PC-9 (cell line): ENCODE measurements around the gene MAS1. TPM values are rescaled to one million over a fixed set of nuclear protein-coding genes. Genes with fewer than 3 reads are reported as not detected.

Source experiments
- BruUV-seq: library from RNA; stranded (reverse); fragments of 400-500 nt; replicated peaks from 2 replicates; lab custom pipeline; 2021; lab: Mats Ljungman, UMichigan
- CTCF ChIA-PET: fragments of 300-600 bp; sonication (Branson Sonifier 250); formaldehyde crosslinking; loops from one replicate; lab custom pipeline; 2022; ENCODE audit warnings: antibody characterized with exemption; lab: Charles Lee
- POLR2A ChIA-PET: fragments of 300-600 bp; sonication (Branson Sonifier 250); formaldehyde crosslinking; loops from one replicate; lab custom pipeline; 2022; ENCODE audit warnings: antibody characterized with exemption; ENCODE audit not compliant: unreplicated experiment; lab: Charles Lee
- DNase-seq, 2 experiments: peaks; one replicate each; pipeline versions ENCODE4 v3.0.0 to v3.0.0-alpha.2; 2015 to 2022; ENCODE audit warnings: mixed read lengths in 1 of 2
- H2AFZ ChIP-seq: fragments of 200-600 bp; sonication (generic); 2 replicates; pipeline ENCODE4 v1.8.1; 2017; ENCODE audit warnings: antibody characterized with exemption
- H3F3A ChIP-seq: fragments of 200-600 bp; sonication (generic); 2 replicates; pipeline ENCODE4 v1.8.1; 2017; ENCODE audit warnings: antibody characterized with exemption, mild to moderate bottlenecking, low read depth; ENCODE audit not compliant: insufficient read depth
- H3K27ac ChIP-seq: fragments of 200-600 bp; sonication (generic); 2 replicates; pipeline ENCODE4 v1.6.1; 2016; ENCODE audit warnings: mixed run types
- H3K27me3 ChIP-seq: fragments of 200-600 bp; sonication (generic); 2 replicates; pipeline ENCODE4 v1.6.1; 2016; ENCODE audit warnings: low read depth, mixed run types; ENCODE audit not compliant: insufficient read depth
- H3K36me3 ChIP-seq: fragments of 200-600 bp; sonication (generic); 2 replicates; pipeline ENCODE4 v1.6.1; 2016; ENCODE audit warnings: low read depth, mixed run types
- H3K4me1 ChIP-seq: fragments of 200-600 bp; sonication (generic); replicated peaks from 2 replicates; pipeline ENCODE4 v1.6.1; 2016; ENCODE audit warnings: mixed run types; ENCODE audit not compliant: insufficient read depth
- H3K4me2 ChIP-seq: fragments of 200-600 bp; sonication (generic); 2 replicates; pipeline ENCODE4 v1.6.1; 2017; ENCODE audit warnings: mixed run types
- H3K4me3 ChIP-seq: fragments of 200-600 bp; sonication (generic); 2 replicates; pipeline ENCODE4 v1.6.1; 2016; ENCODE audit warnings: mixed run types
- H3K79me2 ChIP-seq: fragments of 200-600 bp; sonication (generic); 2 replicates; pipeline ENCODE4 v1.6.1; 2017; ENCODE audit warnings: low read depth, mixed run types
- H3K9me2 ChIP-seq: fragments of 200-600 bp; sonication (generic); 2 replicates; pipeline ENCODE4 v1.8.1; 2017; ENCODE audit warnings: mild to moderate bottlenecking; ENCODE audit not compliant: insufficient read depth
- H3K9me3 ChIP-seq: fragments of 200-600 bp; sonication (generic); 2 replicates; pipeline ENCODE4 v1.8.1; 2016; ENCODE audit warnings: low read depth; ENCODE audit not compliant: insufficient read depth
- H4K20me1 ChIP-seq: fragments of 200-600 bp; sonication (generic); 2 replicates; pipeline ENCODE4 v1.8.1; 2017; ENCODE audit not compliant: insufficient read depth
- EZH2 ChIP-seq: fragments of 200-600 bp; sonication (generic); IDR thresholded peaks from 2 replicates; pipeline ENCODE4 v1.8.0; 2017; ENCODE audit warnings: antibody characterized with exemption, low read depth
- intact Hi-C: fragments of 100-400 bp; cut with micrococcal nuclease; formaldehyde crosslinking; loops from one replicate; pipeline ENCODE4 v1.10.0; 2022; ENCODE audit not compliant: unreplicated experiment
- total RNA-seq: library from RNA; stranded (reverse); gene quantifications from 2 replicates; pipeline ENCODE4 v1.2.3, GENCODE V29; 2021
- TF ChIP-seq, protein P1 (sequence below): fragments of 200-600 bp; sonication (generic); conservative IDR thresholded peaks from 2 replicates; pipeline ENCODE4 v1.6.1; 2017; ENCODE audit warnings: mixed run types, antibody characterized with exemption, mild to moderate bottlenecking, moderate library complexity

The MAS1 gene
- total RNA-seq, 1 experiment from 2014 or later: not detected

DNA sequence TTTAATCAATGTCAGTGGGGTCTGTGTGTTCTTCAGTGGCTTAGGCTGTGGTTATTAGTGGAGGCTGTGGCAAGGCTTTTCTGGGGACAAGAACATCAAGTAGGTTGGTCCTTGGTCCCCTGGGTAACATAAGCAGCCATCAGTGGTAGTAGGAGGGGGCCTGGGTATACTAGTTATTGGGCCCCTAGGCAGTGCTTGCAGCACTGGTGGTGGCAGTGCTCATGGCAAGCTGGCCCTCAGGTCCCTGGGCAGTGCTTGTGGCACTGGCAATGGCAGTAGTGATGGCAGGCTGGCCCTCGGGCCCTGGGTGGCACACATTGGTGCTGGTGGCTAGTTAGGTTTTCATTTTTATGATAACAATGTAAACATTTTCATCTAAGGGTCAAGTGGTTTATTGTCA lies 32.5 kb upstream of the MAS1 start:
- Histone ChIP-seq H3K4me3 (no peak overlapping the region), H4K20me1 (no peaks in the 10 kb centered on the region), H3K4me2 (no peak overlapping the region), H3K27me3 (0 out of 2 replicates have a peak, but pooled peaks cover 5% of the 10 kb centered on the region), H3K9me3 (no peaks in the 10 kb centered on the region), H3K27ac (no peak overlapping the region), H2AFZ (no peak overlapping the region), H3K9me2 (no peaks in the 10 kb centered on the region), H3K36me3 (no peaks in the 10 kb centered on the region), H3F3A (no peaks in the 10 kb centered on the region), H3K4me1 (no peaks in the 10 kb centered on the region), H3K79me2 (no peaks in the 10 kb centered on the region)
- ChIA-PET POLR2A (interaction anchor here (0.7 kb wide), 1 partner anchor 40 kb away, joined by 3 read pairs; no protein-coding TSS in a partner anchor), CTCF (no interaction called here)
- DNase-seq: no peak
- TF ChIP-seq EZH2: no peak
- TF ChIP-seq, protein P1, sequence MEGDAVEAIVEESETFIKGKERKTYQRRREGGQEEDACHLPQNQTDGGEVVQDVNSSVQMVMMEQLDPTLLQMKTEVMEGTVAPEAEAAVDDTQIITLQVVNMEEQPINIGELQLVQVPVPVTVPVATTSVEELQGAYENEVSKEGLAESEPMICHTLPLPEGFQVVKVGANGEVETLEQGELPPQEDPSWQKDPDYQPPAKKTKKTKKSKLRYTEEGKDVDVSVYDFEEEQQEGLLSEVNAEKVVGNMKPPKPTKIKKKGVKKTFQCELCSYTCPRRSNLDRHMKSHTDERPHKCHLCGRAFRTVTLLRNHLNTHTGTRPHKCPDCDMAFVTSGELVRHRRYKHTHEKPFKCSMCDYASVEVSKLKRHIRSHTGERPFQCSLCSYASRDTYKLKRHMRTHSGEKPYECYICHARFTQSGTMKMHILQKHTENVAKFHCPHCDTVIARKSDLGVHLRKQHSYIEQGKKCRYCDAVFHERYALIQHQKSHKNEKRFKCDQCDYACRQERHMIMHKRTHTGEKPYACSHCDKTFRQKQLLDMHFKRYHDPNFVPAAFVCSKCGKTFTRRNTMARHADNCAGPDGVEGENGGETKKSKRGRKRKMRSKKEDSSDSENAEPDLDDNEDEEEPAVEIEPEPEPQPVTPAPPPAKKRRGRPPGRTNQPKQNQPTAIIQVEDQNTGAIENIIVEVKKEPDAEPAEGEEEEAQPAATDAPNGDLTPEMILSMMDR: no peak
- intact Hi-C loops: no loop called here
- no TSS peak for BruUV-seq

DNA sequence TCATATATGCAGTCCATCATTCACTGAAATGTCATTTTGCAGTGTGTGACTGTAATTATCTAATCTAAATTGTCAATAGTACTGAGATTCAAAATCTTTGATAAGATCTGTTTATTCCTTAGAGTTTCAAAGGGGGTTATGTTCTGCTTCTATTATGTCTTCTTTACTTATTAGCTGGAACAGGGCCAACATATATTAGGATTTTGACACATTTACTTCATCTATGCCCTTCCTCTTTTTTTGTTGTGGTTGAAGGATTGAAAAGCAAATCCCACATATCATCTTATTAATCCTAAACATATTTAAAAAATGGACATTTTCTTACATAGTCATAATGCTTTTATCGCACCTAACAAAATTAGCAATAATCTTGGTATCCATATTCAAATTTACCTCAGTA lies 30.3 kb upstream of the MAS1 start:
- no peak for TF ChIP-seq EZH2
- TF ChIP-seq, protein P1: no peak
- H3K79me2 ChIP-seq: no peaks in the 10 kb centered on the region
- no peaks in the 10 kb centered on the region for H3F3A ChIP-seq
- no peak overlapping the region for H3K27ac ChIP-seq
- no peak for DNase-seq
- no peaks in the 10 kb centered on the region for H3K9me3 ChIP-seq
- 0 out of 2 replicates have a peak, but pooled peaks cover 5% of the 10 kb centered on the region for H3K27me3 ChIP-seq
- H2AFZ ChIP-seq: no peak overlapping the region
- H3K4me1 ChIP-seq: no peaks in the 10 kb centered on the region
- no peak overlapping the region for H3K4me3 ChIP-seq
- no peaks in the 10 kb centered on the region for H4K20me1 ChIP-seq
- POLR2A ChIA-PET: no interaction called here
- intact Hi-C loops: loop anchor here (5.0 to 10.0 kb wide), 2 partner anchors 597 to 1514 kb away; no protein-coding TSS in a partner anchor
- no peaks in the 10 kb centered on the region for H3K9me2 ChIP-seq
- H3K36me3 ChIP-seq: no peaks in the 10 kb centered on the region
- no peak overlapping the region for H3K4me2 ChIP-seq
- BruUV-seq: no TSS peak
- CTCF ChIA-PET: no interaction called here

DNA sequence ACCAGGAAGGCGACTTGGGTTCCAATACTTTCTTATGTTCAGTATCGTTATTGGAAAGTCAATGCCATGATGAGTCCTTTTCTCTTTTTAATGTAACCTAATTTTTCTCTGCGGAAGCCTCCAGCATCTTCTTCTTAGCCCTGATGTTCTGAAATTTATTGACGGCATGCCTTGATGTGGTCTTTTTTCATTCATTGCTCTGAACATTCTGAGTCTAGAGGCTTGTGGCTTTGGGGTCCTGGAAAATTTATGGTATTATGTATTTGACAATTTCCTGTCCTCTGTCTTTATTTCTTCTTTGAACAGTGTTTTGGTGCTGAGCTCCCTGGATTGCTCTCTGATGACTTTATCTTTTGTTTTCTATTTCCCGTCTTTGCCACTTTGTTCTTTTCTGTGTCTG lies 28.7 kb upstream of the MAS1 start:
- H3K79me2 ChIP-seq: no peaks in the 10 kb centered on the region
- no peak overlapping the region for H3K27ac ChIP-seq
- DNase-seq: no peak
- 0 out of 2 replicates have a peak, but pooled peaks cover 5% of the 10 kb centered on the region for H3K27me3 ChIP-seq
- intact Hi-C loops: loop anchor here (5.0 to 10.0 kb wide), 2 partner anchors 595 to 1513 kb away; no protein-coding TSS in a partner anchor
- H2AFZ ChIP-seq: no peak overlapping the region
- no peaks in the 10 kb centered on the region for H3K36me3 ChIP-seq
- no peak overlapping the region for H3K4me2 ChIP-seq
- H3K4me1 ChIP-seq: no peaks in the 10 kb centered on the region
- no peak overlapping the region for H3K4me3 ChIP-seq
- POLR2A ChIA-PET: no interaction called here
- H3K9me2 ChIP-seq: no peaks in the 10 kb centered on the region
- no peak for TF ChIP-seq EZH2
- TF ChIP-seq, protein P1: no peak
- H4K20me1 ChIP-seq: no peaks in the 10 kb centered on the region
- H3F3A ChIP-seq: no peaks in the 10 kb centered on the region
- no peaks in the 10 kb centered on the region for H3K9me3 ChIP-seq
- CTCF ChIA-PET: no interaction called here
- BruUV-seq: no TSS peak
